ENCODE data around the gene CCDC7.
A peak's percentile ranks its signal among the peaks of the same experiment; 100 is the strongest.
"Not testable (repeated sequence)": the region's sequence is repeated elsewhere in the genome, so short reads cannot be mapped to it uniquely, and the experiment has no call there.

The CCDC7 gene

DNA sequence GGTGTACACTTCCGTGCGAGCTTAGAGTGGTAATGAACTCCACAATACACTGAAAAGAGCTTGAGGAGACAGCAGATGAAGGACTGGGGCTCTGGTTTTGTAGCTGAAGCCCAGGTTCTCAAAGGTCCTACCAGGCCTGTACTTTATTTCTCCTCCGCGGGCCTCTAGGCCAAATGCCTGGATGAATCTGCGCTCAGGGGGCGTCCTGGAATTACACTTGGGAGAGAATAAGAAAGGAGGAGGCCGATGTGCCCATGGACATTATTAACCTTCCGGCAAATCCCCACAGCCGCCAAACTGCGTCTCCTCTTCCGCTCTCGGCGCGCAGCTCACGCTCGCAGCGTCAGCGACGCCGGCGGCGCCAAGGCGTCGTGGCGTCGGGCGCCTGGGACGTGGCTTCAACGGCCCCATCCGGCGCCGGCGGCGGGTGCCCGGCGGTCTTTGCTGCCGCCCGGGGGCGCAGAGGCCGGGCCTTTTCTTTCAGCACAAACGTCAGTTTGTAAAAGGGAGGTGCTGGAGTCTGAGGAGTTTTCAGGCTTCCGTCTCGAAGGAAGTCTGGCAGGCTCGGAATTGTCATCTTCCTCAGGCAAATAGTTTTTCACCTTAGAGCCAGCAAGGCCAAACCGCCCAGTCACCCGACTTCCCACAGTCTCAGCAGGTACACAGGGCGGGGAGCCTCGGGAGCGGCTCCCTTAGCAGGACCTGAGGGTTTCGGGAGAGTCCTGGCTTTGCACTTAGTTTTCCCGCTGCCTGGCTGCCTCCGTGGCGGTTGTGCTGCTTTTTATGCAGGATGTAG, at the start of gene CCDC7:
TSS of gene CCDC7 (plus strand) at position 401 of the 796 bp plus-strand sequence. CDS start 5,503 bp downstream, outside the sequence.
- TF ChIP-seq, protein P1, sequence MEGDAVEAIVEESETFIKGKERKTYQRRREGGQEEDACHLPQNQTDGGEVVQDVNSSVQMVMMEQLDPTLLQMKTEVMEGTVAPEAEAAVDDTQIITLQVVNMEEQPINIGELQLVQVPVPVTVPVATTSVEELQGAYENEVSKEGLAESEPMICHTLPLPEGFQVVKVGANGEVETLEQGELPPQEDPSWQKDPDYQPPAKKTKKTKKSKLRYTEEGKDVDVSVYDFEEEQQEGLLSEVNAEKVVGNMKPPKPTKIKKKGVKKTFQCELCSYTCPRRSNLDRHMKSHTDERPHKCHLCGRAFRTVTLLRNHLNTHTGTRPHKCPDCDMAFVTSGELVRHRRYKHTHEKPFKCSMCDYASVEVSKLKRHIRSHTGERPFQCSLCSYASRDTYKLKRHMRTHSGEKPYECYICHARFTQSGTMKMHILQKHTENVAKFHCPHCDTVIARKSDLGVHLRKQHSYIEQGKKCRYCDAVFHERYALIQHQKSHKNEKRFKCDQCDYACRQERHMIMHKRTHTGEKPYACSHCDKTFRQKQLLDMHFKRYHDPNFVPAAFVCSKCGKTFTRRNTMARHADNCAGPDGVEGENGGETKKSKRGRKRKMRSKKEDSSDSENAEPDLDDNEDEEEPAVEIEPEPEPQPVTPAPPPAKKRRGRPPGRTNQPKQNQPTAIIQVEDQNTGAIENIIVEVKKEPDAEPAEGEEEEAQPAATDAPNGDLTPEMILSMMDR (IDR thresholded peaks at IDR 0.05; ENCODE audit: borderline replicate concordance, insufficient read depth, low read depth, low read length): peak; percentile 56
- H3K4me3 ChIP-seq (ENCODE audit: low read depth, low read length): peak within 1 kb of the TSS; percentile 96

DNA sequence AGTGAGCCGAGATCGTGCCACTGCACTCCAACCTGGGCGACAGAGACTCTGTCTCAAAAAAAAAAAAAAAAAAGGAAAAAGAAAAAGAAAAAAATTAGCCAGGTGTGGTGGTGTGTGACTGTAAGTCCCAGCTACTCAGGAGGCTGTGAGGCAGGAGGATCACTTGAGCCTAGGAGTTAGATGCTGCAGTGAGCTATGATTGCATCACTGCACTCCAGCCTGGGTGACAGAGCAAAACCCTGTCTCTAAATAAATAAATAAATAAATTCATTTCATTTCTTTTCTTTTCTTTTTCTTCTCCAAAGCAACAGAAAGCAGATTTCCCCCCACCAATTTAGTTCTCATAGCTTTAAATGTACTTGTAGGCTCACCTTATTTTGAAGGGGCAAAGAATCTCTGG, 48.8 kb upstream of the CCDC7 start:
- H3K4me3 ChIP-seq (ENCODE audit: low read depth, low read length): not testable (repeated sequence)

DNA sequence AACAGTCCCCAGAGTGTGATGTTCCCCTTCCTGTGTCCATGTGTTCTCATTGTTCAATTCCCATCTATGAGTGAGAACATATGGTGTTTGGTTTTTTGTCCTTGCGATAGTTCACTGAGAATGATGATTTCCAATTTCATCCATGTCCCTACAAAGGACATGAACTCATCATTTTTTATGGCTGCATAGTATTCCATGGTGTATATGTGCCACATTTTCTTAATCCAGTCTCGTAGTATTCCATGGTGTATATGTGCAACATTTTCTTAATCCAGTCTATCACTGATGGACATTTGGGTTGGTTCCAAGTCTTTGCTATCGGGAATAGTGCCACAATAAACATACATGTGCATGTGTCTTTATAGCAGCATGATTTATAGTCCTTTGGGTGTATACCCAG, 46.2 kb upstream of the CCDC7 start:
- not testable (repeated sequence) for H3K4me3 ChIP-seq (ENCODE audit: low read depth, low read length)

DNA sequence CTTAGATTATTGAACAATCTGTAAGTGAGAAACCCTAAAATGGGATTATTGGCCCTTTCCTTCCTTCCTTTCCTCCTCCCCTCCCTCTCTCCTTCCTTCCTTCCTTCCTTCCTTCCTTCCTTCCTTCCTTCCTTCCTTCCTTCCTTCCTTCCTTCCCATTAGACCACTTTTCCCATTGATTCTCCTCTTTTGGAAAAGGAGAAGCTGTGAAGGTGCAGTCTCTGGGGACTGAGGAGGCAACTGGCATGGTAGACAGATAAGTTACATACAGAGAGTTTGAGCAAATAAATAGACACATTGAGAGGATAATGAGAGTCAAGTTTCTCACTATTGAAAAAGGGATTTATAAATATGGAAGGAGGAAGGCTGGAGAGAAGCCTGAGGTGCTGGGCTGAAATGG, 45.0 kb upstream of the CCDC7 start:
- no peak overlapping the region for H3K4me3 ChIP-seq (ENCODE audit: low read depth, low read length)
- TF ChIP-seq, protein P1 (IDR thresholded peaks at IDR 0.05; ENCODE audit: borderline replicate concordance, insufficient read depth, low read depth, low read length): no peak

DNA sequence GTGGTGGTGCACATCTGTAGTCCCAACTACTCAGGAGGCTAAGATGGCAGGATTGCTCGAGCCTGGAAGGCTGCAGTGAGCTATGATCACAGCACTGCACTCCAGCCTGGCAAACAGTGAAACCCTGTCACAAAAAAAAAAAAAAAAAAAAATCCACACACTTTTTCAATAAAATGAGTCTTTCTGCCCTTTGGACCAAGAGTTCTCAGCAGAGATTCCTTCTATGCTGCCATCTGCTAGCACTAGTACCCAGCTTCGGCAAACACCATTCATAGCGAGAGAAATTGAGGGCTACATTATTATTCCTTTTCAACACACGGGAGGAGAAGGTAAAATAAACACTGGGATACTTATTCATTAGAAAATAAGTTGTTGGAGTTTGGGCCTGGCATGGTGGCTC, 43.4 kb upstream of the CCDC7 start:
- H3K4me3 ChIP-seq (ENCODE audit: low read depth, low read length): no peak overlapping the region
- TF ChIP-seq, protein P1 (IDR thresholded peaks at IDR 0.05; ENCODE audit: borderline replicate concordance, insufficient read depth, low read depth, low read length): no peak

DNA sequence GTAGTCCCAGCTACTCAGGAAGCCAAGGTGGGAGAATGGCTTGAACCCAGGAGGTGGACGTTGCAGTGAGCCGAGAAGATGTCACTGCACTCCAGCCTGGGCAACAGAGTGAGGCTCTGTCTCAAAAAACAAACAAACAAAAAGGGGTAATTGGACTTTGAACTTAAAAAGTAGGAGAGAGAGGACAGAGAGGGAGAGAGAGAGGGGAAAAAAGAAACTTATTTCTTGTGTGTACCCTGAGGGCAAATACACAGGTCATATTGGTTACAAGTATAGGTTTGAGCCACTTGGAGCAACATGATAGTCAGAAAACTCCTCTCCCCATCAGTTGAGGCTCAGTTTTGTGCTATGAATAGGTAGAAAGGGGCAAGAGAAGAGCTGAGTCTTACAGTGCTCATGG, 42.8 kb upstream of the CCDC7 start:
- TF ChIP-seq, protein P1 (IDR thresholded peaks at IDR 0.05; ENCODE audit: borderline replicate concordance, insufficient read depth, low read depth, low read length): no peak
- no peak overlapping the region for H3K4me3 ChIP-seq (ENCODE audit: low read depth, low read length)

DNA sequence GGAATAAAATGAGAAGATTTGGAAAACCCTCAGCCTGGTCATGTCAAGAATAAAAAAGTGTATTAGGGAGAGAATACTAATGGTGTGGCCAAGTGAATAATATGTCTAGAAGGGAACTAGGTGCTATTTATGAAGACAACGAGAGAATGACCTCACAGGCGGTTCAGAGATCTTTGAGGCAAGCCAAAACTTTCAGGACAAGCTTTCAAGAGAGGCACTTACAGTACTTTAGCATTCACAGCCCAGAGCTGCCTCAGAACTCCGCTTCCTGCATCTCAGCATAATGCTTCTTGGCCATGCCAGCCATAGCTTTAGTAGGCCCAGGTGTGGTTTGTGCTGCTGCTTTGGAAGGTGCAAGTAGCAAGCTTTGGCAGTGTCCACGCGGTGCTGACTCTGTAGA, 37.2 kb upstream of the CCDC7 start:
- TF ChIP-seq, protein P1 (IDR thresholded peaks at IDR 0.05; ENCODE audit: borderline replicate concordance, insufficient read depth, low read depth, low read length): no peak
- no peak overlapping the region for H3K4me3 ChIP-seq (ENCODE audit: low read depth, low read length)

DNA sequence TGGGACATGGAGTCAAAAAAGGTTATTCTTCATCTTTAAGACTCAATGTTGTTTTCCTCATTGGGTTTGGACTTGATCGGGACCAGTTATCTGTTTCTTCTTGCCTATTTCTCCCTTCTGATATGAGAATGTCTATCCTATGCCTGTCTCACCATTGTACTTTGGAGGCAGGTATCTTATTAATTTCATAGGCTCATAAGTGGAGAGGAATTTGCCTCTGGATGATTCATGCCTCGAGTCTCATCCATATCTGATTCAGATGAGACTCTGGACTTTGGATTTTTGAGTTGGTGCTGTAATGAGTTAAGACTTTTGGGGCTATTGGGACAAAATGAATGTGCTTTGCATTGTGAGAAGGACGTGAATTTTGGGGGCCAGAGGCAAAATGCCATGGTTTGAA, 36.2 kb upstream of the CCDC7 start:
- TF ChIP-seq, protein P1 (IDR thresholded peaks at IDR 0.05; ENCODE audit: borderline replicate concordance, insufficient read depth, low read depth, low read length): no peak
- no peak overlapping the region for H3K4me3 ChIP-seq (ENCODE audit: low read depth, low read length)

Measured in GM12875 (cell line).